HG02588 (cell line): ENCODE measurements around the gene ZNF48.
"Not testable (repeated sequence)": the region's sequence is repeated elsewhere in the genome, so short reads cannot be mapped to it uniquely, and the experiment has no call there.

Experiments
- ATAC-seq: cut with Tn5 transposase; IDR thresholded peaks from one replicate; pipeline ENCODE4 v1.9.1; 2021; ENCODE audit warnings: mild to moderate bottlenecking, moderate library complexity; ENCODE audit not compliant: unreplicated experiment

Gene ZNF48

GRCh38 chr16:30377050-30377811 lies 18.0 kb upstream of the ZNF48 start:
- no peak for ATAC-seq

DNA sequence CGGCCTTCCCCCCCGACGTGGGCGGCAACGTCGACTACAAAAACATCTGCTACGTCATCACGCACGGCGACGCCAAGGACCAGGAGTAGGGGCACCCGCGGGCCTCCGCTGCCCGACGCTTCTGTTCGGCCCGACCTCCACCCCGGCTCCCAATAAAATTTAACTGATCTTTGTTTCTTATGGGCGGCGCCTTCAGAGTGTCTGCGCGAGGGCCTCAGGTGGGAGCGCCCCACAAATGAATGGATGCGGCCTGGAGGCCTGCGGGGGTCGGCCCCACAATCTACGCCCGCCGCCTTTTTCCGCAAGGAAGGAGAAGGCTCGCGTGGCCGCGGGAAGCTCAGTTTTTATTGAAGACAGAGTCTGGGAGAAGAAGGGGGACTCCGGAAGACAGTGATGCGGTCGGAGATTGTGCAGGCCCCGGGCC lies 17.4 kb upstream of the ZNF48 start:
- peak; percentile 40 for ATAC-seq

DNA sequence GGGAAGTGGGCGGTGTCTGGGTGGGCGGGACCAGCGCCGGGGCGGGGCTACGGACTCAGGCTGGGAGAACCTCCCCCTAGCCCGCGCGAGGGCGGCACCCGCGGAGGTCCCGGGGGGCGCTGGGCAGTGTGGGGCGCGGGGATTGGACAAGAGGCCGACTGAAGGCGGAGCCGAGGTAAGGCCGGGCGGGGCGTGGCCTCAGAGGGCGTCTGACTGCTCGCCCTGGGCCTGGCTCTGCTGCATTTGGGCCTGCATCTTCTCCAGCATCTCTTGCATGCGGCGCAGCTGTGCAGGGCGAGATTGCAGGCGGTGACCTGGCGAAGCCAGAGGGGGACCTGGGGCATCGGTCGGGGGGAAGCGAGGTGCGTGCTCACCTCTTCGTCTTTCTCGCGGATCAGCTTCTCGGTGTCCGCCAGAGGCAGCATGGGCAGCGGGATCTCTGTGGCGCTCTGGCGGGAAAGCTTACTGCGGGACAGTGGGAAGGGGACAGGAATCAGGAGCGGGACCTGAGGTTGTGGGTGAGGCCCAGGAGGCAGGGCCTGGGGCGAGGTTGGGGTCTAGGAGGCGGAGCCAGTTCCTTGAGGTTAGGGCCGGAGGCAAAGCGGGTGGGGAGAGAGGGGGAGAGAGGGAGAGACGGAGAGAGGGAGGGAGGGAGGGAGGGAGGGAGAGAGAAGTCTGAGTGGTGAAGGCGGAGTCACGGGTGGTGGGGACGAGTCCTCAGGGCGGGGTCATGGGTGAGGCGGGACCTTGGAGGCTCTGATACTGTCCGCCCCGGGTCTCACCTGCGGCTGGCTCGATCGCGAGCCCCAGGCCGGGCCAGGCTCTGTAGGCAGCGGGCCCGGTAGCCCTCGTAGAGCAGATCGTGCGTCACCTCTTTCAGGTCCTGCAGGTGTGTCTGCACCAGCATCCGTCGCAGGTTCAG lies 16.7 kb upstream of the ZNF48 start:
- peak; percentile 75 for ATAC-seq

DNA sequence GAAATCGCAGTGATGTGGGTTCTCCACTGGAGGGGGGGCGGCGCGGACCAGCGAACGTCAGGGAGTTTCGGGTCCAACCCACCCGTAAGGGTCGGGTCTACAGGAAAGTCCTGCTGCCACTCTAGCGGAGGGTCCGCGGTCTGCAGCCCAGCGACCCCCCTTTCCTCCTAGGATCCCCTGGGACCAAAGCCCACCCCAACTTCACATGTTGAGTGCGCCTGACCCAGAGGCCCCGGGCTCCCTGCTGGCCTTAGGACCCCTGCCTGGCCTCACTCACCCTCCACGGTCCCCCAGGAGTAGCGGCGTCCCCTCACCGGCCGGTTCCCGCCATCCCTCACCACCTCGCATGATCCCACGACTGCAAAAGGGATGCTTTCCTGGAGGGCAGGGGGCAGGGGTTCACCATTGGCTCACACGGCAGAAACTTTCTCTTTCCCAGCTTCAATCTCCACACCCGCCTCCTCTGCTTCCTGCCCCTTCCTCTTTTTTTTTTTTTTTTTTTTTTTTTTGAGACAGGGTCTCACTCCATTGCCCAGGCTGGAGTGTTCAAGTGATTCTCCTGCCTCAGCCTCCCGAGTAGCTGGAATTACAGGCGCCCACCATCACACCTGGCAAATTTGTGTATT lies 15.9 kb upstream of the ZNF48 start:
- no peak for ATAC-seq

DNA sequence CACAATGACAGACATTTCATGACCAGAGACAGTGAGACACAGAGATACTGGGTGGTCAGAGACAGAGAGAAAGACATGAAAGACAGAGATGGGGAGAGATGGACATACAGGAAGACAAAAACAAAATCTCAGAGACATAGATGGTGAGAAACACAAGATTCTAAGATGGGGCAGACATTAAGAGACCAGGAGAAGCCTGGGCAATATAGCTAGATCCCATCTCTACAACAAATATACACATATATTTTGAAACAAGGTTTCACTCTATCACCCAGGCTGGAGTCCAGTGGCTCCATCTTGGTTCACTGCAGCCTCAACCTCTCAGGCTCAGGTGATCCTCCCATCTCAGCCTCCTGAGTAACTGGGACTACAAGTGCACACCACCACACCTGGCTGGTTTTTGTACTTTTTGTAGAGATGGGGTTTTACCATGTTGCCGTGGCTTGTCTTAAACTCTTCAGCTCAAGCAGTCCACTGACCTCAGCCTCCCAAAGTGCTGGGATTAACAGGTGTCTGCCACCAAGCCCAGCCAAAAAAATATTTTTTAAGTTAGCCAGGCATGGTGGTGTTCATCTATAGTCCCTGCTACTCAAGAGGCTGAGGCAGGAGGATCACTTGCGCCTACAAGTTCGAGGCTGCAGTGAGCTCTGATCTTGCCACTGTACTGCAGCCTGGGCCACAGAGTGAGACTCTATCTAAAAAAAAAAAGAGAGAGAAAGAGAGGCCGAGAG lies 15.0 kb upstream of the ZNF48 start:
- no peak for ATAC-seq

DNA sequence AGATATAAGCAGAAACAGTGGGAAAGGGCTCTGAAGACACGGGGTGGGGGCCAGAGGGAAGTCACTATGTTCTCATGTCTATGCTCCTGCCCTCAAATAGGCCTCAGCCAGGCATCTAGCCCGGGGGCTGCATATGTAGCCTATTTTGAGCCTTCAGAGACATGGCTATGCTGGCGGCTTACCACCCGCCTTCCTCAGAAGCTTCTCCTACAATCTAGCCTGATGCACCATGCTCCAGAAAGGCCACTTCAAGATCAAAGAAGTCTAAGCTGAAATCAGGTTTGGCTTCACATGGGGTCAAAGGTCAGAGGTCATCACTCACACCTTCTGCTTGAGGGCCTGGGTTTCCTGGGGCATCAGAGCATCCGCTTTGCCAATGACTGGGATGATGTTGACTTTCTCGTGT lies 14.4 kb upstream of the ZNF48 start:
- no peak for ATAC-seq

- no peak for ATAC-seq
Observed at GRCh38 chr16:30381291-30382041, 13.8 kb upstream of the ZNF48 start.

DNA sequence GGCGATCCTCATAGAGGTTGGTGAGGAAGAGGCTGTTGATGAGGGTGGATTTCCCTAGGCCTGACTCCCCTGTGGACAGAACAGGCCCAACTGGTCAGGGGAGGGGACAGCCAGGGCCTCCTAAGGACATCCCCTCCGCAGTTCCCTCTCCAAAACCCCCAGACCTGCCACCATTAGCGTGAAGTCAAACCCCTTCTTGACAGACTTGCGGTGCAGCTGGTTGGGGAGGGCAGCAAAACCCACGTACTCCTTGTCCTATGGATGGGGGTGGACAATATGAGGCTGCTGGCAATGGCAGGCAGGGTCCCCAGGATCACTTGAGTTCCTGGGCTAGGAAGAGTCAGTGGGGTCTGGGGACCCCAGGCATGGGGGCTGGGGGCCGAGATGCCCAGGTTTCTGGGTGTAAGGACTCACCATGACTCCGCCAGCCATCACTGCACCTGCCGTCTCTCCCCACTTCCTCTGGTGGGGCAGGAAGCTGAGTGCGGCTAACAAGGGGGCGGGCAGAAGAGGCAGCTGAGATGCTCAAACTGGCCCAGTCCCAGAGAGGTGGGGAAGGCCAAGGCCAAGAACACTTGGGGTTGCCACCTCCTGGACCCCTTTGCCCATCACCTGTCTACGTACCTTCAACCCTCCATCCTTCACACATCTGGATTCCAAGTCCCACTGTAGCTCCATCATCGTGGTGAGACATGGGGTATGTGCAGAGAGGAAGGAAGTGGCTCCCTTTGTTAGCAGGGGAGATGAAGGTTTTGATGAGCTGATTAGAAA lies 12.9 kb upstream of the ZNF48 start, which contains the start of gene SEPTIN1:
Gene SEPTIN1, minus strand, starts transcription at position 451 of the 771 bp plus-strand sequence. Its CDS starts 19 bp downstream, at position 432.
- no peak for ATAC-seq

DNA sequence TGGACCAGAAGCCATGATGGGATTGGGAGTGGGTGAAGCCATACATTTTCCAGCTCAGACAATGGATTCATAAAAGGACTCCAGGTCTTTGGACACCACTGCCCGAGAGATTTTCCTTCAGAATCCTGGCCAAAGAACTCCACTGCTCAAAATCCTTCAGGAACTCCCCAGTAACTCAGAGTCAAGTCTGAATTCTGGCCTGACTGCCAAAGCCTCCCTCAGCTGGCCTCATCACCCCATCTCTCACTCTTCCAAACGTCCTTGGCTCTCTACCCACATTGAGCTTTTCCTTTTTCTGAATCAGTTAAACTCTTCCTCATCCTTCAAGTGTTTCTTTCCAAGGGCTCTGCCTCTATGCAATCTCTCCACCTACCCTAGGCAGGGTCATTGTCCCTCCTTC lies 11.7 kb upstream of the ZNF48 start:
- no peak for ATAC-seq

DNA sequence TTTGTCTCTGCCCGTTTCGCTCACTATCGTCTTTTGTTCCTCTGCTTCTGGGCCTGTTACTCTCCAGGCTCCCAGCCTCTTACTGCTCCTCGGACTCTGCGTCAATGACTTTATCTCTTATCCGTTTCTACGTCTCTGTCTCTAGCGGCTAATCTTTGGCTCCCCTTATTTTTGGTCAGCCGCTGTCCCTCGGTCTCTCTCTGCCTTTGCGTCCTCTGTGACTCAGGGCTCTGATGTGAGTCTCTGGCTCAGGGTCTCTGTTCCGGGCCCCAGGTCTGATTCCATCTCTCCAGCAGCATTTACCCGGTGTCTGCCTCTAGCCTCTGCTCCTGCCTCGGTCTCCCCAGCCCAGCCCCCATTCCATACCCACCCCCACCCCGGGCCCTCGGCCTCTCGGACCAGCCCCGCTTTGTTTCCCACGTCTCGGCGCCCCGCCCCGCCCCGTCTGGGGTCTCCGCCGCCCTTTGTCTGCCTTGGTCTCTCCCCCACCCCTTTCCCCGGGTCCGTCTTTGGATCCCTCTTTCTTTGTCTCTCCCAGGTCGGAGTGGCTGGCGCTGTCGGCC lies 547 bp upstream of the ZNF48 start:
- ATAC-seq = no peak

DNA sequence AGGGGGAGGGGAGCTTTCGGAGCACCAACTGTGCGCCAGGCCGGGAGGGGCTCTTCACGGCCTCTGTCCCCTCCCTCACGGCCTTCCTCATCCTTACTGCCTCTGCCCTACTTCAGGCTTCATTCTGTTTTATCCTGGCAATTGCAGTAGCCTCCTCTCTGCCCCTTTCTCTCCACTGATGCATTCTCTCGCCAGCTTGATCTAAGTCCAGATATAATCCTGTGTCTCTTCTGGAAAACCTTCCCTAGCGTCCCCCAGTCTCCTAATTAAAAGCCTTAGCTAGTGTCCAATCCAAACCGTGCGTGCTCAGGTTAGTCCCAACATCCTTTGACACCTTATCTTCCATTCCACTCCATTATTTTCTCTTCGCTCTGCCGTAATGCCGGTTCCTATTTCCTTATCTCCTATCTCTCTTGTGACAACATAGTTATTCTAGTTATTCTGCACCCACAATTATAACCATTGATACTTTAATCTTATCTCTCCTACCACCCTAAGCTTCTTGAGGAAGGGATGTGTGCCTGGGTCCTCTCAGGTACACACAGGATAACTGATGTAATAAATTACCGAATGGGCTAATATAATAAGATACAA lies 869 bp downstream of the ZNF48 start:
- ATAC-seq = no peak

- not testable (repeated sequence) for ATAC-seq
Observed at GRCh38 chr16:30396627-30397026, 1.4 kb downstream of the ZNF48 start.

GRCh38 chr16:30397056-30397455 lies 1.8 kb downstream of the ZNF48 start:
- ATAC-seq = no peak

DNA sequence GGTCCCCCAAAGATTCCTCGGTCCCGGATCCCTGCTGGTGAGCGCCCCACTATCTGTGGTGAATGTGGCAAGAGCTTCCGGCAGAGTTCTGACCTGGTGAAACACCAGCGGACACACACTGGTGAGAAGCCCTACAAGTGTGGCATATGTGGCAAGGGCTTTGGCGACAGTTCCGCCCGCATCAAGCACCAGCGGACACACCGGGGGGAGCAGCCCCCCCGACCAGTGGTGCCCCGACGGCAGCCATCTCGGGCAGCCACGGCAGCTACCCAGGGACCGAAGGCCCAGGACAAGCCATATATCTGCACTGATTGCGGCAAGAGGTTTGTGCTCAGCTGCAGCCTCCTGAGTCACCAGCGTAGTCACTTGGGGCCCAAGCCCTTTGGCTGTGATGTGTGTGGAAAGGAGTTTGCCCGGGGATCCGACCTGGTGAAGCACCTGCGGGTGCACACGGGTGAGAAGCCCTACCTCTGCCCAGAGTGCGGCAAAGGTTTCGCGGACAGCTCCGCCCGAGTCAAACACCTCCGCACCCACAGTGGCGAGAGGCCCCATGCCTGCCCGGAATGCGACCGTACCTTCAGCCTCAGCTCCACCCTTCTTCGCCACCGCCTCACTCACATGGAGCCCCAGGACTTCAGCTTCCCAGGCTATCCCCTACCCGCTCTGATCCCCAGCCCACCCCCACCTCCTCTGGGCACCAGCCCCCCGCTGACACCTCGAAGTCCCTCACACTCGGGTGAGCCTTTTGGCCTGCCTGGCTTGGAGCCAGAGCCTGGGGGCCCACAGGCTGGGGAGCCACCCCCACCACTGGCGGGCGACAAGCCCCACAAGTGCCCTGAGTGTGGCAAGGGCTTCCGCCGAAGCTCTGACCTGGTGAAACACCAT lies 2.8 kb downstream of the ZNF48 start:
- ATAC-seq = no peak

DNA sequence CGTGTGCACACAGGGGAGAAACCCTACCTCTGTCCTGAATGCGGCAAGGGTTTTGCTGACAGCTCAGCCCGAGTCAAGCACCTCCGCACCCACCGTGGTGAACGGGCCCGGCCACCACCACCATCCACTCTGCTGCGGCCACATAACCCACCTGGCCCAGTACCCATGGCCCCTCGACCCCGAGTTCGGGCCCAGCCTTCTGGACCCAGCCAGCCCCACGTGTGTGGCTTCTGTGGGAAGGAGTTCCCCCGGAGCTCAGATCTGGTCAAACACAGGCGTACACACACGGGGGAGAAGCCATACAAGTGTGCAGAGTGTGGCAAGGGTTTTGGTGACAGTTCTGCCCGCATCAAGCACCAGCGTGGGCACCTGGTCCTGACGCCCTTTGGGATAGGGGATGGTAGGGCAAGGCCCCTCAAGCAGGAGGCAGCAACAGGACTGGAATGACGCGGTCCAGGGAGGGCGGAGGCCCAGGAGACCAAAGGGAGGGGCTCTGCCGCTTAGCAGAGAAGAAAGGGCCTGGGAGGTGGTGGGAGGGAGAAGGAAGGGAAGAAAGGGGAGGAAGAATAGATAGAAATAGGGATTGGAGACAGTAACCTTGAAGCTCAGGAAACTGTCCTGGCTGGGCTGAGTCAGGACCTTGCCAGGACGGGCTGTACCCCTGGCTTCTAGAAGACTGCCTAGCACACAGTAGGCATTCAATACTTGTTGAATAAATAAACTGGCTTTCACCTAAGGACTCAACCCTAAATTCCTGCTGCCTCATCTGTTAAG lies 3.6 kb downstream of the ZNF48 start:
- ATAC-seq = no peak

DNA sequence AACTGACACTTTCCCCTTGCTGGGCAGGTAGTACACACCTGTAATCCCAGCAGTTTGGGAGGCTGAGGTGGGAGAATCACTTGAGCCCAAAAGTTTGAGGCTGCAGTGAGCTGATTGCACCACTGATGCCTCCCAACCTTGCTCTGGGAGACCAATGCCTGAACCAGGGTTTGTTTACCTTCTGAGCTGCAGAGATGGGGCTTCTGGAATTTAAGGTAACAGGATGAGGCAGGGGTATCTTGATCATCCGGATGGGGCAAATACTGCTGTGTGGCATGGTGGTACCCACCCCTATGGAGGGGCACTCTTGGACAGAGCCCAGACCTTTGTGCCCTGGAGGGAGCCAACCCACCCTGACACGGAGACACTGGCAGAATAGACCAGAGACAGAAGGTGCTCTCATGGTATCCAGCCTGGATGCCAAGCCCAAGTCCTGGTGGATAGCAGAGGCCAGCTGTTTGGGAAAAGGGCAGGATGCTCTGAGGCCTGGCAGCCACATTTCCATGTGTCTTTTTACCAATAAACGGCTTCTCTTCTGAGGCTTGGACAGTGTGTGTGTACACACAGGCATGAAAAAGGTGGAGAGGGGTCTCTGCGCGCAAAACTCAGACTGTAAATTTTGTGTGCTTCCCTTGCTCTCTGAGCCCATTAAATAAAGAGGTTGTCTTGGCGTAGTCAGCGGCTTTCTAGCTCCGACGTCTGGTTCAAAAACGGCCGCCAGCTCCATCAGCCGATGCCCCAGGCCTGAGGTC lies 4.4 kb downstream of the ZNF48 start:
- no peak for ATAC-seq
